HG03280 (cell line): ENCODE measurements around the gene FIGNL2.

Experiments used
- ATAC-seq: cut with Tn5 transposase; IDR thresholded peaks from one replicate; pipeline ENCODE4 v1.9.1; 2021; ENCODE audit warnings: mild to moderate bottlenecking, moderate library complexity; ENCODE audit not compliant: unreplicated experiment

The FIGNL2 gene

GRCh38 chr12:51874486-51874885 lies 26.0 kb upstream of the FIGNL2 start:
- ATAC-seq: no peak

DNA sequence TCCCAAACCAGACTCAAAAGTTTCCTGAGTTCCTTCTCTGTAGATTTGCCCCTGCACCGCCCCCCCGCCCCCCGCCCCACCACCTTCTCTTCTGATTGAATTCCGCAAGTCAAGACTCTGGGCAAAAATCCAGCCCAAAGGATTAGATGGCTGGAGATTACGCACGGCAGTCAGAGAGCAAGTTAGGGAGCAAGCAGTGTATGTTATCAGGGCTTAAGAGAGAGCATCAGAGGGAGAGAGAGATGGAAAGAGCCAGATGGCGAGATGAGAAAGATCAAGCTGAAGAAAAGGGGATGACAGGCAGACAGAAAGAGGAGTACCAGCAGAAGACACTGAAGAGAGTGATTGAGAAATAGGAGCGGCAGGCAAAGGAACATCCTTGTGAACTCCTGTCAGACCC lies 25.5 kb upstream of the FIGNL2 start:
- ATAC-seq: no peak

DNA sequence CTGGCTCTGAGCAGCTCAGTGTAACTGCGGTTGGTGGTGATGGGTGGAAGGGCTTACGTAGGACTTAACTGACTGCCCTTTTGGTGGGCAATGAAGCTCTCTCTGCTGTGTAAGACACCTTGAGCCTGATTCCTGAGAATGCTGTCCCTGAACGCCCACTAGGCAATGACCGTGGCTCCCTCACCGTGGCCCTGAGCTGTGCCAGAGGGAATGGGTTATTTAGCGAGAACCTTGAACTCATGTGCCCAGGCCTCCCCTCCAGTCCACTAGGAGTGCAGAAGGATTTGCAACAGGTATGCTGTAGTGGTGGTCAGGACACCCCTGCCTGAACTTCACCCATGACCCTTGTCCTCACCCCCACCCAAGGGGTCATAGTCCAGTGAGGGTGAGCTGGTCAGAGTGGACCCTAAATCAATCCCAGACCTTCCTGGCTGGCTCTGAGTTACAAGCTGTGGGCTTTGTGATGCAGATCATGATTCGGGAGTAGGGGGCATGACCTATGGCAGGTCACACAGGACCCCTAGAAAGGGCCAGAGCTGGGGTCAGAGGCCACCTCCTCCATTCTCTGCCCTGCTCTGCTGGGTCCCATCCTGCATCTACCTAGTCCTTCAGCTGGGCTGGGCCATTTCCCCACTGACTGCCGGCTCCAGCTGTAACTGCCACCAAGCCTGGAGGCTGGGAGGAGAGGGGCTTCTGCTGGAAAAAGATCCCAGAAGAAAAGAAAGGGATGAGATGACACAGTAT lies 24.9 kb upstream of the FIGNL2 start:
- no peak for ATAC-seq

DNA sequence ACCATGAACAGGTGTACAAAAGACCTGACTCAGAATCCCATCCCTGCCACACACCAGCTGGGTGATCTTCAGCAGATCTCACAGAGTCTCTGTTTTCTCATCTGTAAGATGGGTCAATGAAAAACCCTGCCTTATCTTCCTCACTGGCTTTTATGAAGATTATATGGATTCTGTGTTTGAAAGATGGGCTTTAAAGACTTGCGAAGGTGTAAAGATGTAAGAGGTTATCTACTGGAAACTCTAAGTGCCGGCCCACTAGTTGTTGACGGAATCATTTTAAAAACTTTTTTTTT lies 24.1 kb upstream of the FIGNL2 start:
- ATAC-seq: no peak

GRCh38 chr12:51871918-51872688 lies 23.6 kb upstream of the FIGNL2 start:
- ATAC-seq: no peak

GRCh38 chr12:51871126-51871525 lies 22.6 kb upstream of the FIGNL2 start:
- no peak for ATAC-seq

GRCh38 chr12:51870504-51870903 lies 22.0 kb upstream of the FIGNL2 start:
- no peak for ATAC-seq

GRCh38 chr12:51869931-51870330 lies 21.4 kb upstream of the FIGNL2 start:
- no peak for ATAC-seq

DNA sequence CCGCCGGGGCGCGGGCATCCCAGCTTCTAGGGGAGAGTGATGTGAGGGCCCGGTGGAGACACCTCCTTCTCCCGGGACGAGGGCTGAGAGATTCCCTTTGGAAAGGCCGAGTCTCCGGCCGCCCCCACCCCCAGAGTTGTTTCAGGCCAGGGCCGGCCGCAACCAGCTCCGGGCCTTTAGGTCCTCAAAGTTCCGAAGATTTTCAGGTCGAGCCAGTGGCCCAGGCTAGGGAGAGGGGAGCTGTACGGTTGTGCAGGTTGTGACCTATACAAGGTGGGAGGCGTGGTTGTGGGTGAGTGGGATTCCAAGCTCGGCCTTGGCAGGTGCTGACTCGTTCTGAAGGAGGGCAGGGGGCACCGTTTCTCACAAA lies 21.0 kb upstream of the FIGNL2 start:
- no peak for ATAC-seq

DNA sequence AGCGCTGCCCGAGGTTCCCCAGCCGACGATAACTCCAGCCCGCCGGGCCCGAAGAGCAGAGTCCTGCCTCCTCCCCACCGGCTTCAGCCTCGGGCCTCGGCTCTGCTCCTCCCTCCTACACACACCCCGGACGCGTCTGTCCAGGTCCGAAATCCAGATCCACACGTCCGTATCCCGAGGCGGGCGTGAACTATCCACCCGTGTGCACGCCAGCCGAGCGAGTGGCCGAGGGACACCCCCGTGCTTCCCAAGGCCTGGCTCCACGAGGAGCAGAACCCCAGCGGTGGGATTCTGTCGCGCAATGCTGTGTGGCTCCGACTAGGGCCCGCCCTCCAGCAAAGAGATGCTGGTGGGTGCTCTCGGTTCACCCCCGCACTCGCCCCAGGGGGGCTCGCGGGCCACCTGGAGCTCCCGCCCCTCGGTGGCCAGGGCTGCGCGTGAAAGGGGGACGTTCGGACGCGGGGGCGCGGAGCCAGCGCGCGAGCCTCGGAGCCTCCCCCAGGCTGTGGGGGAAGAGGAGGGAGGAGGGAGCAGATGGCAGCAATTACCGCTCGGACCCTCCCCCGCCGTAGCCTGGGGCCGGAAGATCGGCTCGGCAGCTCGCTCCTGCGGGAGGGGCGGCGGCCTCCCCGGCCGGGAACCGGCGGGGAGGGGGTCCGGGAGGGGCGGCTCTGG lies 20.4 kb upstream of the FIGNL2 start:
- ATAC-seq: no peak

DNA sequence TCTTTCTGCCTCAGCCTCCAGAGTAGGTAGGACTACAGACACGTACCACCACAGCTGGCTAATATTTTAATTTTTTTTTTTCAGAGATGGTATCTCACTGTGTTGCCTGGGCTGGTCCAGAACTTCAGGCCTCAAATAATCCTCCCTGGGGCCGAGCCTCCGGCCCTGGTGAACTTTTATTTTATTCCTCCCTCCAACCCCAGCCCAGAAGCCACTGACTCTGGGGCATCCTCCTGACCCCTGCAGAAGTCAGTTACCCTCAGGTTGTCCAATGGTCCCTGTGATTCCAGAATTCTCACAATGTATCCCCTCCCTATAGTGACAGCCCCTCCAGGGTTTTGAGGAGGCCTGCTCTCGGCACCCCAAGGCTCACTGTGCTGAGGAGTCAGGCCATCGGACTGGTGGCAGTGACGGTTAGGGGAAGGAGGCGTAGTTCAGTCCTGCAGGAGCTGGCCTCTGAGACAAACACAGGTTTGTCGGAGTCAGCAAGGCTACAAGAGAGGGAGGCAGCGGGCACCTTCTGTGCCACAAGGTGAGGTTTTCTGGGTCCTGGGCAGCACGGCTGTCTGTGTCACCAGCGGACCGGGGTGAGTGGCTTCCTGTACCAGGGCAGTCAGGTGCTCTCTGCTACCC lies 19.4 kb upstream of the FIGNL2 start:
- ATAC-seq: no peak

DNA sequence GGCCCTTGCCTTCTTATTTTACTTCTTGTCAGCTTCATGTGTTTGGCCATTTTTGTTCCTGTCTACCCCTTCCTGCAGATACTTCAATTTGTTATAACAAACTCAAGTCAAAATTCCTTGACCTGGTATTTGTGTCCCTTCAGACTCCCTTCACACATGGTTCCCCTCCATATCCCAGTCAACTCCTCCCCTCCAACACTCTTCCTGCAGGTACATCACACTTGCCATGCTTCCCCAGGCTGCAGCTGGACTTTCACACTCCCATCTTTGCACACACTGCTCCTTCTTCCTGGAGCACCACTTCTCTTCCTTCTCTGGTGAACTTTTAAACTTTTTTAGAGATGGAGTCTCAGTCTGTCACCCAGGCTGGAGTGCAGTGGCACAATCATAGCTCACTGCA lies 18.9 kb upstream of the FIGNL2 start:
- no peak for ATAC-seq

DNA sequence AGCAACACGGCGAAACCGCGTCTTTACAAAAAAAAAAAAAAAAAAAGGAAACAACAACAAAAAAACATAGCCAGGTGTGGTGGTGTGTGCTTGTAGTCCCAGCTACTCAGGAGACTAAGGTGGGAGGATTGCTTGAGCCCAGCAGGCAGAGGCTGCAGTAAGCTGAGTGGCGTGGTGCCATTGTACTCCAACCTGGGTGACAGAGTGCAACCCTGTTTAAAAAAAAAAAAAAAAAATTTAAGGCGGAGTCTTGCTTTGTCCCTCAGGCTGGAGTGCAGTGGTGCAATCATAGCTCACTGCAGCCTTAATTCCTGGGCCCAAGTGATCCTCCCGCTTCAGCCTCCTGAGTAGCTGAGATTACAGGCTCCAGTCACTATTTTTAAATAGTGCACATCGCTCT lies 18.2 kb upstream of the FIGNL2 start:
- no peak for ATAC-seq

DNA sequence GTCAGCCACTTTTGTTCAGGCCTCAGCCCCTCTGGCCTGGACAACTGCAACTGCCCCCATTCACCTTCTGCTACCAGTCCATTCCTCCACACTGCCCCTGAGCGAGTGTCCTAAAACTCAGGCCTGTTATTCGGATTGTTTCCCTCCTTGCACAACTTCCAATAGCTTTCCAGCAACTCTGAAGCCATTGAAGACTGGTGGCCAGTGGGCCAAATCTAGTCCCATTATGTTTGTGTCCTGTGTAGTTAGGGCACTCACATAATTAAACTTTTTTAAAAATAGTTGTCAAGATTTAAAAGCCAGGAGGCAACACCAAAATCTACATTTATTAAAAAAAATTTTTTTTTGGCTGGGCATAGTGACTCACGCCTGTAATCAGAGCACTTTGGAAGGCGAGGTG lies 17.8 kb upstream of the FIGNL2 start:
- ATAC-seq: no peak

DNA sequence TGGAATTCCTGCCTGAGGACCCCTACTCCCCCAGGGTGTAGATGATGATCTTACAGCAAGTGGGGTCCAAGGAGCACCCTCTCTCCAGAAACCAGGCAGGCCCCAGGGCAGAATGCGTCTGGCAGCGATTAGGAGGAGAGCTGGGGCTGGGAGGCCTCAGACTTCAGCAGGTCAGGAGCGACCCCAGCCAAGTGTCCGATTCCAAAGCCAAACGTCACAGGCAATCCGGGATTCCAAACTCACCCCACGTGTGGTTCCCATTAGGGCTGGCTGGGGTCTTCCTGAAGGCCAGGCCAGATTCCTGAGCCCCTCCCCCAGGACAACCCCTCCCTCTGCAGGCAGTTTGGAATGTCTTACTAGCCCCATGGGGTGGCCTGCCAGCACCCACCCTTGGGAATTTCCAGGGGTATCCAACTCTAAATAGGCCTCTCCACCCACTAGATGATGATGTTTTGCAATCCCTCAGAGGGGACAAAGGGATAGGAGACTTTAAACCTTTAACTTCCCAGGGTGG lies 17.3 kb upstream of the FIGNL2 start:
- ATAC-seq: no peak

- ATAC-seq: no peak
Observed at GRCh38 chr12:51864833-51865670, 16.5 kb upstream of the FIGNL2 start.

DNA sequence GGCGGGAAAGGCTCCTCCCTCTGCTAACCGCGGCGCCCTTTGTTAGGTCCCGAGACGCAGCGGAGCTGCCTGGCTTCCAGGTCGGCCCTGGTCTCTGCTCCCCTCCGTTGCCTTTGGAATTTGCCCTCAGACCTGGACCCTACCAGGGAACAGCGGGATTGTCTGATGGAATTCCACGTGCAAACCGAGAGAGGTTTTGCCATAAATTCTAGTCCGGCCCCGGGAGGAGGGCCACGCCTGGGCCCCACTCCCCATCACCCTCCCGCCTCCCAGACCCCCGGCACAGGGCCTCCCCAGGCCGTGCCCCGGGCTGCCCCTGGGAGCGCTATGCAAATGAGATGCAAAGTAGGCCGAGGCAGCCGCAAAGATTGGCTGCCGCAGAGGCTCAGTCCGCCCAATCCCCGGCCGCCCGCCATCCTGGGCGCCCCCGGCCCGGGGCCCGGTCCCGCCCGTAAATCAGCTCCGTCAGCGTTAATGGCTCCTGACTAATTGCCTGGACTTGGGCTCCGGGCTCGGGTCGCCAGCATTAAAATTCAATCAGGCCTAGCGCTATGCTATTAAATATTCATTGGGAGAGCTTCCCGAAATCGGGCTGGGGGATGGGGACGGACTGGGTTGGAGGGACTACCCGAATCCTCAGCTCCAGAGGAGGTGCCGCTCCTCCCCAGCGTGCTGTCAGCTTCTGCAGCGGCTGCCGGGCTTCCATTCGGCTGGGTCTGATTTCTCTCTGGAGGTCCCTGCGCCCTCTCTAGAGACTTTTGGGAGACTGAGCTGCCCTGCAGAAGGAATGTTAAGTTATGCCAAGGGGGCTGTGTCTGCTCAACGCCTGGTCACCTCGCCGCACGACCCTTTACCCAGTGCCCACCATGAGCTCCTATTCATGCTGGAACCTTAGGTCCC lies 15.7 kb upstream of the FIGNL2 start:
- no peak for ATAC-seq

- ATAC-seq: no peak
Observed at GRCh38 chr12:51863363-51863932, 14.9 kb upstream of the FIGNL2 start.

GRCh38 chr12:51862947-51863346 lies 14.4 kb upstream of the FIGNL2 start:
- no peak for ATAC-seq
